PFSK-1 (cell line): Measurements from ENCODE around the gene PDE3A.

ENCODE experiments used
- POLR2AphosphoS5 ChIP-seq: IDR thresholded peaks from 2 replicates; pipeline ENCODE4 v1.6.1; 2012; ENCODE audit warnings: low read depth, mild to moderate bottlenecking, control low read depth, low read length, moderate library complexity
- REST ChIP-seq, 2 experiments: IDR thresholded peaks; 2 replicates each; pipeline versions ENCODE4 v1.6.1 to v1.8.0; 2011 to 2012; ENCODE audit warnings: low read depth in 2 of 2, low read length in 2 of 2, control low read depth in 1 of 2, inconsistent platforms in 1 of 2, mild to moderate bottlenecking in 1 of 2, moderate library complexity in 1 of 2; ENCODE audit not compliant: insufficient read depth in 1 of 2
- SIN3A ChIP-seq: IDR thresholded peaks from 2 replicates; pipeline ENCODE4 v1.6.1; 2012; ENCODE audit warnings: mild to moderate bottlenecking, low read length, moderate library complexity, borderline replicate concordance; ENCODE audit not compliant: insufficient read depth
- TAF1 ChIP-seq: IDR thresholded peaks from 2 replicates; pipeline ENCODE4 v1.6.1; 2012; ENCODE audit warnings: low read length, control low read depth, borderline replicate concordance; ENCODE audit not compliant: insufficient read depth

- no peak for TF ChIP-seq SIN3A
- no peak for TF ChIP-seq REST (IDR thresholded peaks at IDR 0.05; ENCODE audit: insufficient read depth in 1 of 2, low read depth in 2 of 2, low read length in 2 of 2)
- no peak for TF ChIP-seq TAF1
- TF ChIP-seq POLR2AphosphoS5: no peak
These were observed 30.3 kb downstream of the PDE3A start for GRCh38 chr12:20398686-20399085.
